Kidney (tissue), 14 donors: Measurements from ENCODE around the gene ASB16. TPM values are rescaled to one million over a fixed set of nuclear protein-coding genes. Genes with fewer than 3 reads are reported as not detected.

Experiments
- DNase-seq, 5 donors: peaks; one replicate each; pipeline ENCODE4 v3.0.0-alpha.2; 2013 to 2020
- FAIRE-seq: peaks from 2 replicates; lab custom pipeline; 2012; peaks lifted over from hg19 to GRCh38; lab: Jason Lieb, UNC
- H3K27ac ChIP-seq, 2 donors: one replicate each; pipeline ENCODE4 v1.7.0; 2013; ENCODE audit warnings: low read depth in 2 of 2, low read length in 2 of 2, inconsistent platforms in 1 of 2
- H3K27me3 ChIP-seq: one replicate; pipeline ENCODE4 v1.7.1; 2013; ENCODE audit warnings: low read length, inconsistent platforms; ENCODE audit not compliant: control insufficient read depth, insufficient read depth
- H3K36me3 ChIP-seq, 3 donors: one replicate each; pipeline versions ENCODE4 v1.7.0 to v1.7.1; 2013; ENCODE audit warnings: low read length in 3 of 3, control low read depth in 1 of 3, inconsistent platforms in 1 of 3; ENCODE audit not compliant: insufficient read depth in 3 of 3, control insufficient read depth in 2 of 3
- H3K4me1 ChIP-seq, 3 donors: one replicate each; pipeline versions ENCODE4 v1.7.0 to v1.7.1; 2013; ENCODE audit warnings: low read length in 3 of 3, inconsistent platforms in 1 of 3, low read depth in 1 of 3; ENCODE audit not compliant: control insufficient read depth in 2 of 3, insufficient read depth in 2 of 3
- H3K4me3 ChIP-seq, 3 donors: one replicate each; pipeline versions ENCODE4 v1.7.0 to v1.8.1; 2013; ENCODE audit warnings: low read length in 3 of 3, control low read depth in 1 of 3, inconsistent platforms in 1 of 3
- H3K9ac ChIP-seq, 3 donors: one replicate each; pipeline versions ENCODE4 v1.7.0 to v1.7.1; 2013; ENCODE audit warnings: low read length in 3 of 3, control low read depth in 1 of 3, inconsistent platforms in 1 of 3
- H3K9me3 ChIP-seq, 3 donors: one replicate each; pipeline versions ENCODE4 v1.7.0 to v1.7.1; 2013; ENCODE audit warnings: low read length in 3 of 3, control low read depth in 1 of 3, inconsistent platforms in 1 of 3; ENCODE audit not compliant: control insufficient read depth in 2 of 3, insufficient read depth in 1 of 3
- CTCF ChIP-seq: IDR thresholded peaks from 3 replicates; pipeline ENCODE4 v1.5.1; 2012; ENCODE audit warnings: mild to moderate bottlenecking, moderate library complexity, borderline replicate concordance; ENCODE audit not compliant: insufficient read depth; ENCODE audit errors: extremely low read depth
- intact Hi-C: fragments of 100-400 bp; cut with DNase I; formaldehyde crosslinking; loops from one replicate; pipeline ENCODE4 v1.11.1; 2022
- polyA plus RNA-seq: library from polyadenylated mRNA; stranded (reverse); fragments of 350-450 nt; fragmentation: Illumina TruSeq; extraction: RNeasy Lipid Tissue Mini Kit (QIAGEN cat#74804); gene quantifications from one replicate; pipeline ENCODE4 v1.2.3, GENCODE V29; 2014; ENCODE audit warnings: low read depth, low replicate concordance; ENCODE audit not compliant: insufficient read depth
- total RNA-seq: library from RNA; stranded (reverse); fragmentation: NEBNext Ultra II Directional; extraction: Animal tissue kit (Norgen Biotek cat#: 25700); gene quantifications from one replicate; pipeline ENCODE4 v1.2.1, GENCODE V29; 2021
- donor health status: control.
- donor health status: control.
- donor health status: control.
- donor health status: control.
- donor health status: control.
- donor health status: DM: yes; HTN: yes; CAD: no.
- donor health status: Normal renal cell carcinoma (clear cell type).

Gene ASB16
- total and polyA plus RNA-seq, 2 donors from 2014 or later: 0.25 to 0.90 TPM

- H3K4me3 ChIP-seq: no peak overlapping the region
- intact Hi-C loops: no loop called here
- FAIRE-seq: no peak
- H3K27me3 ChIP-seq: no peaks in the 10 kb centered on the region
- H3K4me1 ChIP-seq: peaks cover 3 to 13% (median 6%) of the 10 kb centered on the region in 3 donors
- H3K9ac ChIP-seq: no peak overlapping the region
- TF ChIP-seq CTCF: no peak
- peaks cover 0 to 9% (median 6%) of the 10 kb centered on the region in 3 donors for H3K36me3 ChIP-seq
- no peak overlapping the region for H3K27ac ChIP-seq
- DNase-seq: no peak
- no peaks in the 10 kb centered on the region for H3K9me3 ChIP-seq
These were observed 12.5 kb downstream of the ASB16 start for GRCh38 chr17:44183024-44183423.

DNA sequence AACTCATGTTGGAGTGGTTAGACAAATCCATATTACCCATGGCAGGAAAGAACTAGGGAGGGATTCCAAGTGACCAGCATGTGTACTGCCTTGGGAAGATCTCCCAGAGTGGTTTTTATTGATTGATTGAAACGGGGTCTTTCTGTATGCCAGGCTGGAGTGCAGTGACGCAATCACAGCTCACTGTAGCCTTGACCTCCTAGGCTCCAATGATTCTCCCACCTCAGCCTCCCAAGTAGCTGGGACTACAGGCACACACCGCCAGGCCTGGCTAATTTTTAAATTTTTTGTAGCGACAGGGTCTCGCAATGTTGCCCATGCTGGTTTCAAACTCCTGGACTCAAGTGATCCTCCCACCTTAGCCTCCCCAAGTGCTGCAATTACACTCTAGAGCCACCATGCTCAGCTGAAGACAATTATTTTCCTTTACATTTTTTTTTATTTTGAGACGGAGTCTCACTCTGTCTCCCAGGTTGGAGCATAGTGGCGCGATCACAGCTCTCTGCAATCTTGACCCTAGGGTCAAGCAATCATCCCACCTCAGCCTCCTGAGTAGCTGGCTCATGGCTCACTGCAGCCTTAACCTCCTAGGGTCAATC, 13.8 kb downstream of the ASB16 start:
- TF ChIP-seq CTCF: no peak
- intact Hi-C loops: no loop called here
- FAIRE-seq: no peak

GRCh38 chr17:44186307-44187130, 16.0 kb downstream of the ASB16 start, which contains the start of gene TMUB2:
TSS of gene TMUB2 (plus strand) at chr17:44186972. CDS start at chr17:44187709, 737 bp downstream.
- Histone ChIP-seq H3K36me3 (peaks cover 0 to 15% (median 14%) of the 10 kb centered on the region in 3 donors), H3K27ac (peak within 1 kb of the TSS; percentile 96 to 98), H3K27me3 (no peaks in the 10 kb centered on the region), H3K9me3 (no peaks in the 10 kb centered on the region), H3K9ac (peak within 1 kb of the TSS; percentile 80 to 99 (median 81)), H3K4me1 (peaks cover 3 to 19% (median 10%) of the 10 kb centered on the region in 3 donors), H3K4me3 (peak within 1 kb of the TSS; percentile 86 to 98 (median 93))
- peak; percentile 99 to 100 (median 100) for DNase-seq
- intact Hi-C loops: no loop called here
- peak; percentile 99 for FAIRE-seq
- TF ChIP-seq CTCF: peak; percentile 2

More for the DNA sequence above, 13.8 kb downstream of the ASB16 start:
- Histone ChIP-seq H3K27ac (no peak overlapping the region), H3K4me1 (peaks cover 3 to 19% (median 10%) of the 10 kb centered on the region in 3 donors), H3K9me3 (no peaks in the 10 kb centered on the region), H3K27me3 (no peaks in the 10 kb centered on the region), H3K9ac (no peak overlapping the region), H3K36me3 (peaks cover 0 to 9% (median 8%) of the 10 kb centered on the region in 3 donors), H3K4me3 (no peak overlapping the region)
- DNase-seq: no peak
